Measurements from ENCODE around the gene TCEANC2. TPM values are rescaled to one million over a fixed set of nuclear protein-coding genes. Genes with fewer than 3 reads are reported as not detected.
"Not testable (repeated sequence)": the region's sequence is repeated elsewhere in the genome, so short reads cannot be mapped to it uniquely, and the experiment has no call there.

Gene TCEANC2
- total and polyA plus RNA-seq, 8 donors = 1.1 to 3.8 (median 1.8) TPM

DNA sequence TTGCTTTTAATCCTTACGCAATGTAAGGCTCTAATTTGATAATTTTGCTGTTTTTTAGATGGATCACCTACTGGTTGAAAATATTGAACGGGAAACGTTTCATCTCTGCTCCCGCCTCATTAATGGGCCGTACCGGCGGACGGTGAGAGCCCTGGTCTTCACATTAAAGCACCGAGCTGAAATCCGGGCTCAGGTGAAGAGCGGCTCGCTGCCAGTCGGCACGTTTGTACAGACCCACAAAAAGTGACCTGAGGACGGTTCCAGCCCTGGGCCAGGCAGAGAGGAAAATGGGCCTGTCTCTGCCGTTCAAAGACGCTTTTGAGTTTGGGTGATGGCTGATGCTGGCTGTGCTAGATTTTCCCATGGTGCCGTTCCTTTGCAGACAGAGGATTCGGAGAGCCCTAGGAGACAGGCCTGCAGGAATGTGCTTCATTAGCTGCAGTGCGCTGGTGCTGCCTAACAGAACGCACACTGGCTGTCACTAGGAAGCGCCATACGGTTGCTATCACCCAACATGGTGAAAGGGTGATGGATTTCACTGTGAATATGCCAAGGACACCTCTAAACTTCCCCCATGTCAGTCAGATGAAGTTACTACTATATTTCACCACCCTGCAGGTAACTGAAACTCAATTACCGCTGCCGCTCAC is 42.9 kb downstream of the TCEANC2 start:
- intact Hi-C loops (cut with DNase I) = no loop called here
- Histone ChIP-seq H3K9me3 (no peaks in the 10 kb centered on the region), H3K4me3 (no peak overlapping the region), H3K27me3 (no peaks in the 10 kb centered on the region), H3K4me1 (peaks cover 18 to 30% (median 19%) of the 10 kb centered on the region in 3 donors), H3K27ac (peak overlapping the region in 2 of 4 donors; percentile 58 to 71), H3K36me3 (no peaks in the 10 kb centered on the region)
- FAIRE-seq (no peak), DNase-seq (no peak), ATAC-seq (no peak)
- TF ChIP-seq, protein P1, sequence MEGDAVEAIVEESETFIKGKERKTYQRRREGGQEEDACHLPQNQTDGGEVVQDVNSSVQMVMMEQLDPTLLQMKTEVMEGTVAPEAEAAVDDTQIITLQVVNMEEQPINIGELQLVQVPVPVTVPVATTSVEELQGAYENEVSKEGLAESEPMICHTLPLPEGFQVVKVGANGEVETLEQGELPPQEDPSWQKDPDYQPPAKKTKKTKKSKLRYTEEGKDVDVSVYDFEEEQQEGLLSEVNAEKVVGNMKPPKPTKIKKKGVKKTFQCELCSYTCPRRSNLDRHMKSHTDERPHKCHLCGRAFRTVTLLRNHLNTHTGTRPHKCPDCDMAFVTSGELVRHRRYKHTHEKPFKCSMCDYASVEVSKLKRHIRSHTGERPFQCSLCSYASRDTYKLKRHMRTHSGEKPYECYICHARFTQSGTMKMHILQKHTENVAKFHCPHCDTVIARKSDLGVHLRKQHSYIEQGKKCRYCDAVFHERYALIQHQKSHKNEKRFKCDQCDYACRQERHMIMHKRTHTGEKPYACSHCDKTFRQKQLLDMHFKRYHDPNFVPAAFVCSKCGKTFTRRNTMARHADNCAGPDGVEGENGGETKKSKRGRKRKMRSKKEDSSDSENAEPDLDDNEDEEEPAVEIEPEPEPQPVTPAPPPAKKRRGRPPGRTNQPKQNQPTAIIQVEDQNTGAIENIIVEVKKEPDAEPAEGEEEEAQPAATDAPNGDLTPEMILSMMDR (IDR thresholded peaks at IDR 0.05) = no peak
- 68 to 73% methylated on average over 25 of the region's 25 CpGs for WGBS, 2 donors

DNA sequence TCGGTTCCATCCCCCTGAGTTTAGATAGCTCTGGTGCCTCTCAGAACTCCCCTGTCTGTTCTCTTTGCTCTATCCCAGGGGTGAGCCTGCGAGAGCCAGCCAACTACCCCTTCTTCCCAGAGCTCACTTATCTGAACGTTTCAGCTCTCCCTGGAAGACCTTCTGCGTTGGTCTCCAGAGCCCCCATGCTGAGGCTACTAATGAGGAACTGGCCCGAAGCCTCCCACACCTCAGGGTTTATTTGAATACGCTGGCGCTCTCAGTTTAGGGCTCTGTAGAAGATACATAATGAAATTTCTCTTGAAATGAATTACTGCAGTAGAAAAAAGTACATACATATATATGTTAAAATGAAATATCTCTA is 43.5 kb downstream of the TCEANC2 start:
- ATAC-seq (no peak), FAIRE-seq (no peak), DNase-seq (no peak)
- peaks cover 18 to 30% (median 19%) of the 10 kb centered on the region in 3 donors for H3K4me1 ChIP-seq
- no peak overlapping the region for H3K27ac ChIP-seq
- 86 to 88% methylated on average over 7 of the region's 7 CpGs for WGBS, 2 donors
- H3K36me3 ChIP-seq = no peaks in the 10 kb centered on the region
- no peaks in the 10 kb centered on the region for H3K9me3 ChIP-seq
- H3K4me3 ChIP-seq = no peak overlapping the region
- H3K27me3 ChIP-seq = no peaks in the 10 kb centered on the region
- TF ChIP-seq, protein P1 (IDR thresholded peaks at IDR 0.05) = no peak
- intact Hi-C loops (cut with DNase I) = no loop called here

DNA sequence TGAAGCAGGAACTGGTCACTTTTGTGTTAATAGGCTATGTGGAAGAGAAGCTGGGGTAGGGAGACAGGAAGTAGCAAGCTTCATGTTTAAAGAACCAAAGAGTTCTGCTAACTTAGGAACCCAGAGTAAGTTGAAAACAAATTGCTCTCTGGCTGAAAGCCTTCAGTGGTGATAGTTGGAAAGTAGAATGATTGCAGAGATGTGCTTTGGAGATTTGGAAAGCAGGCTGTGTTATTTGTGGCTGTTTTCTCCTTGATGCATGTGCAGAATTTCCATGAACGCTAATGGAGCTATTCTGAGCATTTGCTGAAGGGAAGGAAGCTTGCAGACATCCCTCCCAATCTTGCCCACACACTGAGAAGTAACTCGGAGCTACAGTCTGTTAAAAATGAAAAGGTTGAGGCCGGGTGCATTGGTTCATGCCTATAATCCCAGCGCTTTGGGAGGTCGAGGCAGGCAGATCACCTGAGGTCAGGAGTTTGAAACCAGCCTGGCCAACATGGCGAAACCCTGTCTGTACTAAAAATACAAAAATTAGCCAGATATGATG is 45.7 kb downstream of the TCEANC2 start:
- no peak for ATAC-seq
- H3K27me3 ChIP-seq = no peaks in the 10 kb centered on the region
- FAIRE-seq = no peak
- peaks cover 13 to 22% (median 19%) of the 10 kb centered on the region in 3 donors for H3K4me1 ChIP-seq
- no peaks in the 10 kb centered on the region for H3K36me3 ChIP-seq
- no peak overlapping the region for H3K4me3 ChIP-seq
- intact Hi-C loops (cut with DNase I) = no loop called here
- no peaks in the 10 kb centered on the region for H3K9me3 ChIP-seq
- no peak overlapping the region for H3K27ac ChIP-seq
- DNase-seq = no peak
- TF ChIP-seq, protein P1 (IDR thresholded peaks at IDR 0.05) = no peak
- 84 to 91% methylated on average over 6 of the region's 6 CpGs for WGBS, 2 donors

DNA sequence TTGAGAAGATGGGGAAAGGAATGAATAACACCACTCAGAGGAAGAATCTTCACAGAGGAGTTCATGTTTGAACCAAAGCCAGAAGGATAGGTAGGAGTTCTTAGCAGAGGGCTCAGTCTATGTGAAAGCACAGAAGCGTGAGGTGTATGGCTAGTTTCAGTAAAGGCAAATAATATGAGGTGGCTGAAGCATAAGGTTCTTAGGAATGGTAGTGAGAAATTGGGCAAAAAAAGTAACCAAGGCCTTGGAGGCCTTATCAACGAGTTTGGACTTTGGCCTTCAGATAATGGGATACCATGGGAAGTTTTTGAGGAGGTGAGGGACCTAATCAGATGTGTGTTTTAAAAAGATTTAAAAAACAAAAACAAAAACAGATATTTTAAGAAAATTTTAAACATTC is 47.1 kb downstream of the TCEANC2 start:
- Histone ChIP-seq H3K27ac (no peak overlapping the region), H3K4me3 (no peak overlapping the region), H3K27me3 (no peaks in the 10 kb centered on the region), H3K9me3 (no peaks in the 10 kb centered on the region), H3K36me3 (no peaks in the 10 kb centered on the region), H3K4me1 (peaks cover 8 to 11% (median 8%) of the 10 kb centered on the region in 3 donors)
- WGBS, 2 donors = 26 to 27% methylated on average over 2 of the region's 2 CpGs
- TF ChIP-seq, protein P1 (IDR thresholded peaks at IDR 0.05) = no peak
- ATAC-seq (peak in 2 of 4 donors; percentile 34 to 42), FAIRE-seq (no peak), DNase-seq (no peak)
- intact Hi-C loops (cut with DNase I) = no loop called here

GRCh38 chr1:54103414-54103813 is 50.0 kb downstream of the TCEANC2 start:
- peaks cover 0 to 3% (median 0%) of the 10 kb centered on the region in 3 donors for H3K4me1 ChIP-seq
- H3K9me3 ChIP-seq = no peaks in the 10 kb centered on the region
- DNase-seq (no peak), ATAC-seq (no peak), FAIRE-seq (no peak)
- no peaks in the 10 kb centered on the region for H3K27me3 ChIP-seq
- no peak overlapping the region for H3K4me3 ChIP-seq
- no peak overlapping the region for H3K27ac ChIP-seq
- intact Hi-C loops (cut with DNase I) = no loop called here
- 89 to 94% methylated on average over 6 of the region's 6 CpGs for WGBS, 2 donors
- TF ChIP-seq, protein P1 (IDR thresholded peaks at IDR 0.05) = no peak
- no peaks in the 10 kb centered on the region for H3K36me3 ChIP-seq

DNA sequence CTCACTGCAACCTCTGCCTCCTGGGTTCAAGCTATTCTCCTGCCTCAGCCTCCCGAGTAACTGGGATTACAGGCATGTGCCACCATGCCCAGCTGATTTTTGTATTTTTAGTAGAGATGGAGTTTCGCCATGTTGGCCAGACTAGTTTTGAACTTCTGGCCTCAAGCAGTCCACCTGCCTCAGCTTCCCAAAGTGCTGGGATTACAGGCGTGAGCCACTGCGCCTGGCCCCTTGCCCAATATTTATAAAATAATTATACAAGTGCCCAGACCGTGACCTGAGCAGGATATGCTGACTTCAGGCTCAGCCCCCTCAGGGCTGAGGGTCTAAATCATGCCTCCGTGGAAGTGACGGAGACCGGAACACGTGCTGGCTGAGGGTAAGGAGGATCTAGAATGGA is 51.2 kb downstream of the TCEANC2 start:
- intact Hi-C loops (cut with DNase I); FAIRE-seq; H3K4me1 ChIP-seq; ATAC-seq; H3K36me3 ChIP-seq; H3K27me3 ChIP-seq; DNase-seq; H3K27ac ChIP-seq; H3K9me3 ChIP-seq; H3K4me3 ChIP-seq: not testable (repeated sequence)
- 92 to 93% methylated on average over 9 of the region's 9 CpGs for WGBS, 2 donors
